ENCODE results near the gene HIRA. TPM values are rescaled to one million over a fixed set of nuclear protein-coding genes. Genes with fewer than 3 reads are reported as not detected.

The HIRA gene
- total RNA-seq, 4 donors from 2014 or later, result 18.8 to 31.6 (median 24.7) TPM

GRCh38 chr22:19387575-19387974 lies 44.0 kb downstream of the HIRA start:
- no peaks in the 10 kb centered on the region for H3K4me1 ChIP-seq
- TF ChIP-seq POLR2A (IDR thresholded peaks at IDR 0.05) (no peak), EP300 (IDR thresholded peaks at IDR 0.05) (no peak), CTCF (IDR thresholded peaks at IDR 0.05) (no peak)
- no peak overlapping the region for H3K27ac ChIP-seq
- peaks cover 9 to 100% (median 53%) of the 10 kb centered on the region in 3 donors for H3K36me3 ChIP-seq
- no peak for DNase-seq (ENCODE audit: low spot score in 2 of 2)
- no peaks in the 10 kb centered on the region for H3K9me3 ChIP-seq
- WGBS, 2 donors, result 96 to 97% methylated on average over 7 of the region's 7 CpGs
- H3K4me3 ChIP-seq, result no peak overlapping the region
- no peaks in the 10 kb centered on the region for H3K27me3 ChIP-seq

DNA sequence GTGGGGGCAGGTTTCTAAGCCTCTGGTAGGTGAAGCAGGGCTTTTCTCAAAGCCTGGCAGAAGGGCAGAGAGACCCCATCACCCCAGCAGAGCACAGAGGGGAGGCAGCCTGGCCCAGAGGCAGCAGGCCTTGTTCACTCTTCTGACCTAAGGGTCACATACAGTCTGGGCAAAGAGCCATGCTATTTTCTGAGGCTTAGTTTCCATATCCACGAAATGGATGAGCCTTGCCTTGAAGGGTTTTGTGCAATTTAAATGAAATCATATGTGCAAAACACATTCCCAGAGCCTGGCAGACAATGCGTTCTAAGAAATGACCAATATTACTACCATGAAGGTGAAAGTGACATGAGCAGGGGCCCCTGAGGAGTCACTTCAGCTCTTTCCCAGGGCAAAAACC lies 44.5 kb downstream of the HIRA start:
- no peak for DNase-seq (ENCODE audit: low spot score in 2 of 2)
- Histone ChIP-seq H3K36me3 (peaks cover 9 to 100% (median 47%) of the 10 kb centered on the region in 3 donors), H3K9me3 (no peaks in the 10 kb centered on the region), H3K4me3 (no peak overlapping the region), H3K4me1 (no peaks in the 10 kb centered on the region), H3K27me3 (no peaks in the 10 kb centered on the region), H3K27ac (no peak overlapping the region)
- TF ChIP-seq EP300 (IDR thresholded peaks at IDR 0.05) (no peak), POLR2A (IDR thresholded peaks at IDR 0.05) (no peak), CTCF (IDR thresholded peaks at IDR 0.05) (no peak)
- 31 to 44% methylated on average over 2 of the region's 2 CpGs for WGBS, 2 donors

DNA sequence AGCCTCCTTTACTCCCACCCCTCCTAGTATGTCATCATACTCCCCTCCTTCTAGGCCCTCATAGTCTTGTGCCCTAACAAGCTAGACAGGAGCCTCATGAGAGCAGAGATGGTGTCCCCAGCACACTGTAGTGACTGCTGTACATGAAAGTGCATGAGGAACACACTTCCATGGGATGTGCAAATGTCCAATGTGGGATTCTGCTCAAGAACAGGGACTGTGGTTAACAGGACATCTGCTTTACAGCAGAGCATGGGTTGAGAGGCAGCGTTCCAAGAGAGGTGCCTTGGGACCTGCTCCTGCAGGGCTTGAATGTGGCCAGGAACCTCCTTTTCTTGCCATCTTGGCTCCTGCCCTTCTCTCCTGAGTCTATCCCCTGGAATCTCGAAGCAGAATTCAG lies 45.3 kb downstream of the HIRA start:
- no peak for TF ChIP-seq EP300 (IDR thresholded peaks at IDR 0.05)
- no peak for TF ChIP-seq CTCF (IDR thresholded peaks at IDR 0.05)
- no peak for TF ChIP-seq POLR2A (IDR thresholded peaks at IDR 0.05)
- H3K27ac ChIP-seq, result no peak overlapping the region
- WGBS, 2 donors, result 82 to 86% methylated on average over 2 of the region's 2 CpGs
- DNase-seq (ENCODE audit: low spot score in 2 of 2), result no peak
- H3K27me3 ChIP-seq, result no peaks in the 10 kb centered on the region
- H3K4me3 ChIP-seq, result no peak overlapping the region
- no peaks in the 10 kb centered on the region for H3K4me1 ChIP-seq
- H3K9me3 ChIP-seq, result no peaks in the 10 kb centered on the region
- H3K36me3 ChIP-seq, result peaks cover 11 to 98% (median 44%) of the 10 kb centered on the region in 3 donors

- Histone ChIP-seq H3K27ac (no peak overlapping the region), H3K27me3 (no peaks in the 10 kb centered on the region), H3K36me3 (peaks cover 11 to 89% (median 44%) of the 10 kb centered on the region in 3 donors), H3K4me1 (no peaks in the 10 kb centered on the region), H3K4me3 (no peak overlapping the region), H3K9me3 (no peaks in the 10 kb centered on the region)
- TF ChIP-seq CTCF (IDR thresholded peaks at IDR 0.05) (no peak), POLR2A (IDR thresholded peaks at IDR 0.05) (no peak), EP300 (IDR thresholded peaks at IDR 0.05) (no peak)
- WGBS, 2 donors, result 89 to 90% methylated on average over 14 of the region's 14 CpGs
- no peak for DNase-seq (ENCODE audit: low spot score in 2 of 2)
Measured at GRCh38 chr22:19385221-19385906, 46.2 kb downstream of the HIRA start.

DNA sequence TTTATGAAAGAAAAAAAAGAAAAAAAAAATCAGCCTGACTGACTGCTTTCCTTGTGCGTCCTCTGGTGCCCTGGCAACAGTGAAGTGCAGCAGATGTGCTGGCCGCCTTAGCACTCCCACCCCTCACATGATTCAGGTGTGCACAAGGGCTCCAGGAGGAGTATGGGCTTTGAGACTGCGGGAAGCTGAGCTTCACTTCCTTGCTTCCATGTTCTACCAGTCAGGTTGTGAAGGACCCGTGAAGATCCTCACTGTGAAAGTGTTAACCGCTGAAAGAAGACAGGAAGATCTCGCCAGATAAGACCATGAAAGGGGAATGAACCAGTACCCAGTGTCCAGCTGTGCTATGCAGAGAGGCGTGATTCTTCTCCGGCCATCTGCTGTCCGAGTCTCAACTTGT lies 48.2 kb downstream of the HIRA start:
- Histone ChIP-seq H3K4me3 (no peak overlapping the region), H3K9me3 (no peaks in the 10 kb centered on the region), H3K27me3 (no peaks in the 10 kb centered on the region), H3K27ac (no peak overlapping the region), H3K4me1 (no peaks in the 10 kb centered on the region), H3K36me3 (peaks cover 4 to 89% (median 32%) of the 10 kb centered on the region in 3 donors)
- no peak for TF ChIP-seq EP300 (IDR thresholded peaks at IDR 0.05)
- TF ChIP-seq POLR2A (IDR thresholded peaks at IDR 0.05), result no peak
- no peak for TF ChIP-seq CTCF (IDR thresholded peaks at IDR 0.05)
- DNase-seq (ENCODE audit: low spot score in 2 of 2), result no peak
- WGBS, 2 donors, result 88 to 90% methylated on average over 9 of the region's 9 CpGs
